Loucy (cell line): ENCODE results near the gene SYT2.

ENCODE experiments used
- EZH2phosphoT487 ChIP-seq: fragments of 200-600 bp; IDR thresholded peaks from 2 replicates; pipeline ENCODE4 v1.6.1; 2018; ENCODE audit warnings: antibody characterized with exemption, mild to moderate bottlenecking, moderate library complexity, borderline replicate concordance
- TF ChIP-seq, protein P1 (sequence below): fragments of 200-600 bp; sonication (generic); conservative IDR thresholded peaks from 2 replicates; pipeline ENCODE4 v1.5.1; 2014; ENCODE audit warnings: mild to moderate bottlenecking, antibody characterized with exemption, low read length

DNA sequence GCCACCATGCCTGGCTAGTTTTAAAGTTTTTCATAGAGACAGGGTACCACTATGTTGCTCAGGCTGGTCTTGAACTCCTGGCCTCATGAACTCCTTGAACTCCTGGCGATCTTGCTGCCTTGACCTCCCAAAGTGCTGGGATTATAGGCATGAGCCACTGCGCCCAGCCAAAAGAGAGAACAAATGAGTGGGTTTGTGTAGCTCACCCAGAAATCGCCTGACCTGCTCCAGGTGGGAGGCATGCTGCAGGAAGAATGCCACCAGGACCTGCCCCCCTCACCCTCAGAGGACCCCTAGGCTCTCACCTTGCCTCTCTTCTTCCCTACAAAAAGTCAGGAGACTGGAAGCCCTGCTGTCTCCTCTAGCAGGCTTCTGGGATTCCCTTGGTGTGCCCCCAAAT, 88.8 kb downstream of the SYT2 start:
- TF ChIP-seq, protein P1, sequence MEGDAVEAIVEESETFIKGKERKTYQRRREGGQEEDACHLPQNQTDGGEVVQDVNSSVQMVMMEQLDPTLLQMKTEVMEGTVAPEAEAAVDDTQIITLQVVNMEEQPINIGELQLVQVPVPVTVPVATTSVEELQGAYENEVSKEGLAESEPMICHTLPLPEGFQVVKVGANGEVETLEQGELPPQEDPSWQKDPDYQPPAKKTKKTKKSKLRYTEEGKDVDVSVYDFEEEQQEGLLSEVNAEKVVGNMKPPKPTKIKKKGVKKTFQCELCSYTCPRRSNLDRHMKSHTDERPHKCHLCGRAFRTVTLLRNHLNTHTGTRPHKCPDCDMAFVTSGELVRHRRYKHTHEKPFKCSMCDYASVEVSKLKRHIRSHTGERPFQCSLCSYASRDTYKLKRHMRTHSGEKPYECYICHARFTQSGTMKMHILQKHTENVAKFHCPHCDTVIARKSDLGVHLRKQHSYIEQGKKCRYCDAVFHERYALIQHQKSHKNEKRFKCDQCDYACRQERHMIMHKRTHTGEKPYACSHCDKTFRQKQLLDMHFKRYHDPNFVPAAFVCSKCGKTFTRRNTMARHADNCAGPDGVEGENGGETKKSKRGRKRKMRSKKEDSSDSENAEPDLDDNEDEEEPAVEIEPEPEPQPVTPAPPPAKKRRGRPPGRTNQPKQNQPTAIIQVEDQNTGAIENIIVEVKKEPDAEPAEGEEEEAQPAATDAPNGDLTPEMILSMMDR, result no peak
- no peak for TF ChIP-seq EZH2phosphoT487
